BJ (cell line): ENCODE measurements around the gene LY6G5C. TPM values are rescaled to one million over a fixed set of nuclear protein-coding genes. Genes with fewer than 3 reads are reported as not detected.
A peak's percentile ranks its signal among the peaks of the same experiment; 100 is the strongest.

Source experiments
- CTCF ChIA-PET: fragments of 350-600 bp; formaldehyde crosslinking; extraction: SDS; loops from one replicate; lab custom pipeline; 2021; ENCODE audit warnings: antibody characterized with exemption, inconsistent platforms; lab: Yijun Ruan, JAX
- POLR2A ChIA-PET: fragments of 300-600 bp; sonication (Branson Sonifier 250); formaldehyde crosslinking; extraction: SDS; loops from one replicate; lab custom pipeline; 2021; ENCODE audit warnings: antibody characterized with exemption; lab: Charles Lee
- DNase-seq: peaks from one replicate; pipeline ENCODE4 v3.0.0-alpha.2; 2011; ENCODE audit warnings: low read depth
- H3K27me3 ChIP-seq: 2 replicates; pipeline ENCODE4 v1.6.0; 2011; ENCODE audit warnings: low read length; ENCODE audit not compliant: control insufficient read depth, insufficient read depth
- H3K36me3 ChIP-seq: 2 replicates; pipeline ENCODE4 v1.5.1; 2011; ENCODE audit warnings: low read length; ENCODE audit not compliant: control insufficient read depth, insufficient read depth
- H3K4me3 ChIP-seq: 2 replicates; pipeline ENCODE4 v1.5.1; 2011; ENCODE audit warnings: low read depth, mild to moderate bottlenecking, control low read depth, low read length
- polyA plus RNA-seq: library from polyadenylated mRNA; depleted of rRNA; stranded (reverse); fragments of >200 nt; gene quantifications from 2 replicates; pipeline ENCODE4 v1.2.3, GENCODE V29; 2011
- TF ChIP-seq, protein P1 (sequence below): IDR thresholded peaks from 2 replicates; pipeline ENCODE4 v1.5.1; 2011; ENCODE audit warnings: low read depth, mild to moderate bottlenecking, control low read depth, inconsistent platforms, low read length, moderate library complexity; ENCODE audit not compliant: insufficient read depth

LY6G5C gene
- polyA plus RNA-seq, 1 experiment, result 3.6 TPM

DNA sequence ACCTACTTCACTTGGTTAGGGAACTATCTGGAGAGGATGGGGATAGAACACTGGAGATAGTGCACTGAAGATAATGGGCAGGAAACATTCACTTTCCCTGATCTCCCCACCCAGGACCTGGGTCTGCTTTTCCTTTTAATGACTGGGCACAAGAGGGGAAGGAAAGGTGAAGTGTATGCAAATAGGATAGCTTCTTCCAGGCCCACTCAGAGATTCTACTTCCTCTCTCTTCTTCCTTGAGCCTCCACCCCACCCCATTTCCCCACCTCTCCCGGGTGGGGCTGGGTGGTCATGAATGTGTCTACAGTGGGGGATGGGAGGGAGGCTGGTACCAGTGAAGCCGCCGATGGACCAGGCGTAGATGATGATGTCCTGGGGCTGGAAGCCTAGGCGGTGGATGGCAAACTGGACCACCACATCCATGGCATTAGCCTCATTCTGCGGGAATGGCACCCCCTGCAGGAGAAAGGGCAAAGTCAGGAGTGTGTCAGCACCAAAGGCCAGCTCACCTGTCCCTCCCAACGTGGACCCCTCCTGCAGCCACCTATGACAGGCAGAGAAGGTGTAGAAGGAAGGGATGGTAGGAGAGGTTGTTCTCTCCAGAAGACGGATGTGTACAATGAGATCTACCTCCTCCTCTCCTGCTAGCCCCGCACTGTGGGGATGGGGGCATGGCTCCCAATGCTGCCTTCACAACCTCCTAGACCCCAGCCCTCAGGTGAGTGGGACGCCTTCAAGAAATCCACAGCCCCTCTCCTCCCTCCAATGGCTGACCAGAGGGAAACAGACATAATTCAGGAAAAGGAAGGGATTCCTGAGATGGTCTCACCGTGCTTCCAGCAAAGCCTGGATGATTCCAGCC is 8.6 kb upstream of the LY6G5C start:
- Histone ChIP-seq H3K4me3 (no peak overlapping the region), H3K36me3 (peaks cover 46% of the 10 kb centered on the region), H3K27me3 (no peaks in the 10 kb centered on the region)
- CTCF ChIA-PET, result interaction anchor here (0.9 to 2.2 kb wide), 4 partner anchors 13 to 80 kb away, joined by 3 to 8 read pairs (median 5); partner anchors contain the start of genes ABHD16A and DDAH2
- POLR2A ChIA-PET, result no interaction called here
- TF ChIP-seq, protein P1, sequence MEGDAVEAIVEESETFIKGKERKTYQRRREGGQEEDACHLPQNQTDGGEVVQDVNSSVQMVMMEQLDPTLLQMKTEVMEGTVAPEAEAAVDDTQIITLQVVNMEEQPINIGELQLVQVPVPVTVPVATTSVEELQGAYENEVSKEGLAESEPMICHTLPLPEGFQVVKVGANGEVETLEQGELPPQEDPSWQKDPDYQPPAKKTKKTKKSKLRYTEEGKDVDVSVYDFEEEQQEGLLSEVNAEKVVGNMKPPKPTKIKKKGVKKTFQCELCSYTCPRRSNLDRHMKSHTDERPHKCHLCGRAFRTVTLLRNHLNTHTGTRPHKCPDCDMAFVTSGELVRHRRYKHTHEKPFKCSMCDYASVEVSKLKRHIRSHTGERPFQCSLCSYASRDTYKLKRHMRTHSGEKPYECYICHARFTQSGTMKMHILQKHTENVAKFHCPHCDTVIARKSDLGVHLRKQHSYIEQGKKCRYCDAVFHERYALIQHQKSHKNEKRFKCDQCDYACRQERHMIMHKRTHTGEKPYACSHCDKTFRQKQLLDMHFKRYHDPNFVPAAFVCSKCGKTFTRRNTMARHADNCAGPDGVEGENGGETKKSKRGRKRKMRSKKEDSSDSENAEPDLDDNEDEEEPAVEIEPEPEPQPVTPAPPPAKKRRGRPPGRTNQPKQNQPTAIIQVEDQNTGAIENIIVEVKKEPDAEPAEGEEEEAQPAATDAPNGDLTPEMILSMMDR, result peak; percentile 50
- DNase-seq, result no peak

DNA sequence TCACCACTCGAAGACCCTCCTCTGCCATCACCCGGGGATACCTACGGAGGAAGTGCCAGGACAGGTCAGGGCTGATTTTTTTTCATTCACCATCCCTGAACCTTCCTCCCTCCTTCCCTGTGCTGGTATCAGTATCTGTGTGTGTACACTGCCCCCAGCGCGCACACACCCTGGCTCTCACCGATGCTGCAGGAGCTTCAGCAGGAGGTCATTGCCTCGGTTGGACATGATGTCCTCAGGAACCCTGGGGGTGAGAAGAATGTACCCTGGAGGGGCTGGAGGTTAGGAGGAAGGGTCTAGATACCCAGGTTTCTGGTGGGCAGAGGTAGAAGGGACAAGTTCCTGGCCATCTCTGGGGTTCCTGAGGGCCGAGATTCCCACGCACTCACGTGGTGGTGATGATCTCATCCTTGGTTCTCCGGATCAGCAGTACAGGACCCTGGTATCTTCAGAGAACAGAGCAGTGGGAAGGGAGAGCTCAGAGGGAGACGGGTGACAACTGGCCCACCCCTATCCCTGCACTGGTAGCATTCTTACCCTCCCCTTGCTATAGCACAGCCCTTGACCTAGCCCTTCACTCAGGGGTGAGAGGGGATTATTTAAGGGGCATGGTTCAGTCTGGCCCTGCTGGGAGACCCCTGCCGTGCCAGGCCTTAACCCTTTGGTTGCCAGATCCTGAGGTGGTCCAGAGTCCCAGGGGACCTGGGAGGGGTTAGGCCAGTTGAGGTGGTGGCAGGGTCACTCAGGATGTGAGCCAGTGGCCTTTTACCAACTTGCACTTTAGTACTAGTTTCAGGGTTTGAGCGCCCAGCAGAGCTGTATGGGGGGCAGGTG is 7.2 kb upstream of the LY6G5C start:
- no peaks in the 10 kb centered on the region for H3K27me3 ChIP-seq
- TF ChIP-seq, protein P1, result no peak
- H3K36me3 ChIP-seq, result peaks cover 39% of the 10 kb centered on the region
- DNase-seq, result no peak
- no peak overlapping the region for H3K4me3 ChIP-seq
- ChIA-PET POLR2A (no interaction called here), CTCF (interaction anchor here (0.9 to 1.1 kb wide), 2 partner anchors 12 to 82 kb away, joined by 3 read pairs; no protein-coding TSS in a partner anchor)

DNA sequence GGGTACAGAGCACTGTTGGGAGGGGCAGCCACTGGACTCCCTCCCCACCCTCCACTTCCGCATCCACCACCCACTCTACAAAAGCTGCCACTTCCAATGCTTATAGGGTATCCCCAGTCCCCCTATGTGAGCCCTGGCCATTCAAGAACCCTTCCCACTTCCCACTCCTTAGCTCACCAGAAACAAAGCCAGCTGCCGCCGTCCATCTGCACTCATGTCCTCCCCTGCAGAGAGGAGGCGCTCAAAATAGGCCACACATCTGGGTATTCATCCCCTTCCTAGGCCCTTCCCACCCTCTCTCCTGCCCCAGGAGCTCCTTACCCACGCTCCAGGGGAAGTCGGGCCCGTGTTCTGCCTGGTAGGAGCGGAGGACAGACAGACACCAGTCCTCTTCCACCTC is 6.5 kb upstream of the LY6G5C start:
- H3K27me3 ChIP-seq, result no peaks in the 10 kb centered on the region
- TF ChIP-seq, protein P1, result no peak
- H3K4me3 ChIP-seq, result no peak overlapping the region
- POLR2A ChIA-PET, result no interaction called here
- no peak for DNase-seq
- peaks cover 36% of the 10 kb centered on the region for H3K36me3 ChIP-seq
- CTCF ChIA-PET, result interaction anchor here (1.1 kb wide), 1 partner anchor 82 kb away, joined by 3 read pairs; no protein-coding TSS in a partner anchor

DNA sequence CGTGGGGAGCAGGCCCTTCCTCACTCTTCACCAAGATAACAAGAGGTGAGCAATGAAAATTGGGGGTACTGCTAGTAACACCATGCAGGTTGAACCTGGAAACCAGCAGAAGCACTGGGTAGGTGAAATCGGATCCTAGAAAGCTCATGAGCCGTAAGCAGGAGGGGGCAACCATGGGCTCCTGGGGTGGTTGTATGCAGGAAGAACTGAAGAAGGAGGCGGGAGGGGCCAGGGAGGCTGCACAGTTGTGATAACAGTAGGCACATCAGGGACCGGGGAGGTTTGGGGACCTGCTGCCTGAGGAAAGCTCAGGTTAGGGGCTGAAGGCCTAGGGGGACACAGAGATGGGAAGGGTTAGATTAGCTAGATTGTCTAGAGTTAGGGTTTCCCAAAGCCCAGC is 5.6 kb upstream of the LY6G5C start:
- Histone ChIP-seq H3K36me3 (peaks cover 34% of the 10 kb centered on the region), H3K4me3 (no peak overlapping the region), H3K27me3 (no peaks in the 10 kb centered on the region)
- POLR2A ChIA-PET, result no interaction called here
- TF ChIP-seq, protein P1, result no peak
- CTCF ChIA-PET, result interaction anchor here (1.1 kb wide), 1 partner anchor 83 kb away, joined by 3 read pairs; no protein-coding TSS in a partner anchor
- no peak for DNase-seq
